CMK (cell line): ENCODE measurements around the gene PRSS21.

ENCODE experiments used
- DNase-seq: peaks from one replicate; pipeline ENCODE4 v3.0.0-alpha.2; 2010; ENCODE audit warnings: low read depth

The PRSS21 gene

GRCh38 chr16:2867987-2868789, 51.2 kb downstream of the PRSS21 start:
- DNase-seq = peak; percentile 87
